HUES48 (cell line): ENCODE measurements around the gene SLC6A17.

Source experiments
- H3K27ac ChIP-seq: one replicate; pipeline ENCODE4 v1.7.0; 2013; ENCODE audit warnings: low read depth, low read length, inconsistent platforms
- H3K27me3 ChIP-seq: 2 replicates; pipeline ENCODE4 v1.6.1; 2013; ENCODE audit warnings: mild to moderate bottlenecking, low read length; ENCODE audit not compliant: control insufficient read depth, insufficient read depth
- H3K36me3 ChIP-seq: 2 replicates; pipeline ENCODE4 v1.6.1; 2013; ENCODE audit warnings: low read length; ENCODE audit not compliant: control insufficient read depth, insufficient read depth
- H3K4me1 ChIP-seq: 2 replicates; pipeline ENCODE4 v1.6.1; 2013; ENCODE audit warnings: mild to moderate bottlenecking, low read length; ENCODE audit not compliant: control insufficient read depth, insufficient read depth
- H3K4me3 ChIP-seq: 2 replicates; pipeline ENCODE4 v1.5.1; 2013; ENCODE audit warnings: mild to moderate bottlenecking, low read depth, low read length
- H3K9ac ChIP-seq: 2 replicates; pipeline ENCODE4 v1.6.1; 2013; ENCODE audit warnings: mild to moderate bottlenecking, low read depth, low read length, moderate library complexity
- H3K9me3 ChIP-seq: 2 replicates; pipeline ENCODE4 v1.6.1; 2013; ENCODE audit warnings: low read length; ENCODE audit not compliant: control insufficient read depth, insufficient read depth

SLC6A17 gene

DNA sequence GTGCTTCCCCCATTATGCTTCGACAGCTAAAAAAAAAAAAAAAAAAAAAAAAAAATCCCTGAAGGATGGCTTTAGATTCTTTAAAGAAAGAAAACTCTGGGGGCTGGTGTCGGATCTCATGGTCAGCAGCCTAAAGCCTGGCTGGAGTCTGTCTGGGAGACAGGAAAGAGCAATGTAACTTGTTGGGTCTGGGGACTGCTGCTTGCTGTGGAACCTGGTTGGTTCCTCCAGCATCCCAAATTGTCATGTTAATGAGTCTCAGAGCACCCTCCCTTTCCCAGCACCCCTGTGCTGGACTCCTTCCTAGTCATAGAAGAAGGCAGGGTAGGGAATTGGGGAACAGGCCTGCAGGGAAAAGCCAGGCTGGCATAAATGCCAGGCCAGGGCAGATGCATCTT is 62.8 kb downstream of the SLC6A17 start:
- Histone ChIP-seq H3K27me3 (peaks cover 20% of the 10 kb centered on the region), H3K9ac (no peak overlapping the region), H3K4me3 (peak overlapping the region; percentile 79; the same call in 1 of the 2 replicates), H3K36me3 (no peaks in the 10 kb centered on the region), H3K4me1 (peaks cover 26% of the 10 kb centered on the region), H3K9me3 (no peaks in the 10 kb centered on the region), H3K27ac (no peak overlapping the region)

DNA sequence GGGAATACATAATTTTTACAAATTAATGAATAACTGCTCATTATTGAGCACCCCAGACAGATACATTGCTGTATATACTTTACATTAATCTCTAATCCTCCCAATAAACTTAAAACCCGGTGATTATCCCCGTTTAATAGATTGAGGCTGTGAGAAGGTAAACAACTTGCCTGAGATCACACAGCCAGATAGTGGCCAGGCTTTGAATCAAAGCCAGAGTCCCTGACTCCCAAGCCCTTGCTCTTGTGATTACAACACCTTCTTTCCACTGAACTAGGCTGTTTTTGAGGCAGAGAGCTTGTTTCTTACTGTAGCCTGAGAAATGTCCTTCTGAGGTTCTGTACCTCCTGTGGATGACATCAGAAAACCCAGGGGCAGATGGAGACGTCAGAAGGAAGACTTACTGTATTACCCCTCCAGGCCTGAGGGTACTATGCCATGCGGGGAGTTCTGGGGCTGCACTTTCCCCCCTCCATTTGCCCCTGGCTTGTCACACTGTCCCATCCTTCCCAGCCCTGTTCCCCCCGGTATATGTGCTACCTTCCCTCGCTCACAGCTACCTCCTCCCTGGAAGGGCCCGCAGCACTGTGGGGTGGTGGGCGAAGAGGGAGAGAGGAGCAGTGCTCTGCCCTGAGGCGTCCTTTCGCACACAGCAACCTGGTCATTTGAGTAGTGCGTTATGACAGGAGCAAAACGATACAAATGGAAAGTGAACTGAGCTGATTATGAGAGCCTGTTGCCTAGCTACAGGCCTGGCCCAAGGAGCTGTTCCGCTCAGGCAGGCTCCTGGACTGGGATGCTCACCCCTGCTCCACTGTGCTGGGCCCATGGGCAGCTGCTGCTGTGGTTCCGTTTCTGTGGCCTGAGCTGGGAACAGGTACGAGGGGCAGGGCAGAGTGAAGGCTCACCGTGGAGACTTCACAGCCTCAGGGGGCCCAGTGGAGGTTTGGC is 64.4 kb downstream of the SLC6A17 start:
- H3K36me3 ChIP-seq: no peaks in the 10 kb centered on the region
- no peaks in the 10 kb centered on the region for H3K9me3 ChIP-seq
- H3K27me3 ChIP-seq: peaks cover 19% of the 10 kb centered on the region
- H3K27ac ChIP-seq: no peak overlapping the region
- peaks cover 17% of the 10 kb centered on the region for H3K4me1 ChIP-seq
- H3K9ac ChIP-seq: no peak overlapping the region
- no peak overlapping the region for H3K4me3 ChIP-seq

DNA sequence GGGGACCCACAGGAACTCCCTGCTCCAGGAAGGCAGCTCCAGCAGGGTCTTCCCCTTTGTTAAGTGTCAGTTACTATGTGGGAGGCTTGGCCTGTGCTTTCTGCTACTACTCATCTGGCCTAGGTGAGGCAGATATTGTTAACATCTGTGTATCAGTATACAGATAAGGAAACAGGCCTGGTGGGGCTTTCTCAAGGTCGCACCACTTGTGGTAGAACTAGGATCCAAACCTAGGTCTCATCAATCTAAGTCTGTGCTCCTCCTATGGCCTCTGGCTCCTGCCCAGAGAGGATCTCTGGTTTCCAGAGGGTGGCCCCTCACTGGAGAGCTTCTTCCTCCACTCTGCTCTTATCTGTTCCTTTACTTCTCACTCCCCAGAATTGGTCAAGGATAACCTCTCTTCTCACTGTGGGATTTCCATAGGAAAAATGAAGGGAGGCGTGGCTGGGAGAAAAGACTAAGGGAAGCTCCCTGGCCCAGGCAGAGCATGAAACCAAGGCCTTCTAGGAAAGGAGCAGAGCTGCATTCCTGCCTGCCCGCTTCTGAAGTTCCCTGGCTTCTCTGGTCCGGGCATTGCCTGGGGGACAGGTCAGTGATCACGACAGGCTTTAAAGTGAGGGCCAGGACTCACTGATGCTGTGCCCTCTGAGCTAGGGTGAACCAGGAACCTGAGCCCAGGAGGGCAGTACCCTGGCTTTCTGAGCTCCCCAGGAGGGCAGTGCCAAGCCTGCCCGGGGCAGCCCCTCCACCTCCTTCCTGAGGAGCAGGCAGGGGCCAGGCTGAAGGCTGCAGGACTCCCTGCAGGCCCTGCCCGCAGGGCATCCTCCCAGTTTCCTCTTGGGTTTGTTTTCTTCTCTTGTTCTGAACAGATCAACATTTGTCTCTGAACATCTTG is 65.6 kb downstream of the SLC6A17 start:
- H3K4me1 ChIP-seq: peaks cover 17% of the 10 kb centered on the region
- H3K27ac ChIP-seq: no peak overlapping the region
- no peak overlapping the region for H3K9ac ChIP-seq
- peaks cover 17% of the 10 kb centered on the region for H3K27me3 ChIP-seq
- no peak overlapping the region for H3K4me3 ChIP-seq
- no peaks in the 10 kb centered on the region for H3K9me3 ChIP-seq
- H3K36me3 ChIP-seq: no peaks in the 10 kb centered on the region

DNA sequence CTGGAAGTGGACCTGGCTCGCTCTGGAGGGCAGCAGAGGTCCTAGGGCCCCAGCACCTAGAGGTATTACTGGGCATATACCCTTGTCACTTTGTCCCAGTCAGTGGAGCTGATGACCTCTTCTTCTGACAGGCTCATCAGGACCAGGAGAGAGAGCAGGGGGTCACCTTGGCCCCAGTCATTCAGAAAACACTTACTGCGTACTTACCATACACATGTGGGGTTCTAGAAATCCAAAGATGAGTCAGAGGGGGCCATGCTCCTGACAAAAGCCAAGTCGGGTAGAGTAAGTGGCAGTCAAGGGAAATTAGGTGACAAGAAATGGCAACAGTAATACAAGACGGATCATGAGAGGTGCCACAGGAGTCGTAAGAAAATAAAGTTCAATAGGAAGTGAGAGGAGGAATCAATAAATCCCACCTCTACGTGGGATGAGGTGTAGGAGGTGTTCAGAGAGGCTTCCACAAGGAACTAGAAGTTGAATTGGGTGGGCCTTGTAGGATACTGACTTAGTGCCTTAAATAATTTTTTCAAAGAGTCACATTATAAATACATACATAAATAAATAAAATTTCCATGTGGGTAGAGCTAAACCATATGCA is 66.7 kb downstream of the SLC6A17 start:
- H3K27me3 ChIP-seq: peaks cover 7% of the 10 kb centered on the region
- no peaks in the 10 kb centered on the region for H3K9me3 ChIP-seq
- H3K27ac ChIP-seq: no peak overlapping the region
- peaks cover 15% of the 10 kb centered on the region for H3K4me1 ChIP-seq
- H3K9ac ChIP-seq: no peak overlapping the region
- H3K36me3 ChIP-seq: no peaks in the 10 kb centered on the region
- no peak overlapping the region for H3K4me3 ChIP-seq

DNA sequence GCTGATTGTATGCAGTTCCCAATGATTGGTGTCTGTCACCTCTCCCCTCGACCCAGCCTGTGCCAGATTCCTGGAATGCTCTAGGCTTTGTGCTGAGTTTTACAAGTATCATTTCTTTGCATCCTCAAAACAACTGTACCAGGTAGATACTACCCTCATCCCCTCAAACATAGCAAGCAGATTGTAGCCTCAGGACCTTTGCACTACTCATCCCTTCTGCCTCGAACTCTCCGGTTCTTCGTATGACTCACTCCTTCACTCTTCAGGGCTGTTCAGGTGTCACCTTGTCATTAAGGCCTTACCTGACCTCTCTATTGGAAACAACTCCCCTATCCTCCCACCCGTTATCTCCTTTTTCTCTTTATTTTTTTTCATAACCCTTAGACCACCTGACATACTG is 67.8 kb downstream of the SLC6A17 start:
- Histone ChIP-seq H3K36me3 (no peaks in the 10 kb centered on the region), H3K4me3 (no peak overlapping the region), H3K9ac (no peak overlapping the region), H3K27ac (no peak overlapping the region), H3K9me3 (no peaks in the 10 kb centered on the region), H3K27me3 (no peaks in the 10 kb centered on the region), H3K4me1 (peaks cover 5% of the 10 kb centered on the region)

DNA sequence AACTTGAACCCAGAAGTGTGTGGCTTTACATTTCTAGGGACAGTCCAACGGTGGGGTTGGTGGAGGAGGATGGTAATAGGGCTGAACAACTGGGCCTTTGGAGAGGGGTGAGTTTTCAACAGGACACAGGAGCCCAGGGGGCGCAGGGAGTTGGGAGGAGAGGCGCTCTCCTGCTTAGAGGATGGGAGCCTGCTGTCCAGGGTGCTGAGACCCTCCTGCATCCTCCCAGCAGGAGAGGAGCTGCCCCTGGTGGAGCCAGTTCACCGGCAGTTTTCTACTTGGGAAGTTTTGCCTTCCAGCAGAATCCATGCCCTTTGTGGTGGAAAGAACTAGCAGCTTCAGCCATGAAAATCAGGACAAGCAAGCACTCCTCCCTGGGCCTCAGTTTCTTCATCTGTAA is 68.4 kb downstream of the SLC6A17 start:
- Histone ChIP-seq H3K4me1 (no peaks in the 10 kb centered on the region), H3K27ac (no peak overlapping the region), H3K4me3 (no peak overlapping the region), H3K9ac (no peak overlapping the region), H3K9me3 (no peaks in the 10 kb centered on the region), H3K36me3 (0 out of 2 replicates have a peak, but pooled peaks cover 5% of the 10 kb centered on the region), H3K27me3 (no peaks in the 10 kb centered on the region)

DNA sequence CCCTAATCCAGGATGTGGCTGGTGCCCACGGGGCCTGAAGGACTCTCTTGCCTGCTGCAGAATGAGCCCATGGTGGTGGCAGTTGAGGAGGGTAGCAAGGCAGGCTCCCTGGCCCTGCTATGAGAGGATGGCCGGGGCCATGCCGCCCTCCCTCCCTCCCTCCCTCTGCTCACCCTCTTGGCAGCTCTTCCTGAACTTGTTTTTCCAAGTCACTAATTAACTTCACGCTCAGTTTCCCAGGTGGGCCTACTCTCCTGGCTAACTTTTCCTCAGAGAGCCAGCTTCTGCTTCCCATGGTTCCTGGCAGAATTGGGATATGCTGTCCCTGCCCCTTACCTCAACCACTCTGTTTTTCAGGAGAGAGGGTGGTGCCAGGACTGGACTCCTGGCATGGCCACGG is 70.0 kb downstream of the SLC6A17 start:
- Histone ChIP-seq H3K9ac (no peak overlapping the region), H3K36me3 (0 out of 2 replicates have a peak, but pooled peaks cover 7% of the 10 kb centered on the region), H3K9me3 (no peaks in the 10 kb centered on the region), H3K27ac (no peak overlapping the region), H3K4me1 (no peaks in the 10 kb centered on the region), H3K4me3 (no peak overlapping the region), H3K27me3 (no peaks in the 10 kb centered on the region)

DNA sequence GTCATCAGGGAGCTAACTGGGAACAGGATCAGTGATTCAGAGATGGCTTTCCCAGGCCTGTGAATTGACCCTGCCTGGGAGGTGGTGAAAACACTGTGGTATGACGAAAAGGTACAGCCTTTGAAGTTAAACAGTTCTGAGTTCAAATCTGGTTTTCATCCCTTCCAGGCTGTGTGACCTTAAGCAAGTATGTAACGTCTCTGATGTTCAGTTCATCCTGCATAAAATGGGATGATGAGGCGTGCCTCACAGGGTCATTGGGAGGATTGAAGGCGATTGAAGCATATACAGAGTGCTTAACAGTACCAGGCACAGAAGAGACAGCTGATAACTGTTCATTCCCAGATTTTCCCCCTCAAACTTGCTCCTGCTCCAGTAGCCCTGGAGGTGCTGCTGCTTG is 70.8 kb downstream of the SLC6A17 start:
- H3K4me3 ChIP-seq: no peak overlapping the region
- H3K9me3 ChIP-seq: no peaks in the 10 kb centered on the region
- 0 out of 2 replicates have a peak, but pooled peaks cover 7% of the 10 kb centered on the region for H3K36me3 ChIP-seq
- H3K4me1 ChIP-seq: no peaks in the 10 kb centered on the region
- no peaks in the 10 kb centered on the region for H3K27me3 ChIP-seq
- no peak overlapping the region for H3K27ac ChIP-seq
- H3K9ac ChIP-seq: no peak overlapping the region

DNA sequence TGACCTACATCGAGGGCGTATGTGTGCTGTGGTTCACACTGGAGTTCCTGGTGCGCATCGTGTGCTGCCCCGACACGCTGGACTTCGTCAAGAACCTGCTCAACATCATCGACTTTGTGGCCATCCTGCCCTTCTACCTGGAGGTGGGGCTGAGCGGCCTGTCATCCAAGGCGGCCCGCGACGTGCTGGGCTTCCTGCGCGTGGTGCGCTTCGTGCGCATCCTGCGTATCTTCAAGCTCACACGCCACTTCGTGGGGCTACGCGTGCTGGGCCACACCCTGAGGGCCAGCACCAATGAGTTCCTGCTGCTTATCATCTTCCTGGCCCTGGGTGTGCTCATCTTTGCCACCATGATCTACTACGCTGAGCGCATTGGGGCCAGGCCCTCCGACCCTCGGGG is 72.8 kb downstream of the SLC6A17 start:
- Histone ChIP-seq H3K9me3 (no peaks in the 10 kb centered on the region), H3K27ac (no peak overlapping the region), H3K4me1 (no peaks in the 10 kb centered on the region), H3K36me3 (0 out of 2 replicates have a peak, but pooled peaks cover 12% of the 10 kb centered on the region), H3K27me3 (no peaks in the 10 kb centered on the region), H3K4me3 (no peak overlapping the region), H3K9ac (no peak overlapping the region)

DNA sequence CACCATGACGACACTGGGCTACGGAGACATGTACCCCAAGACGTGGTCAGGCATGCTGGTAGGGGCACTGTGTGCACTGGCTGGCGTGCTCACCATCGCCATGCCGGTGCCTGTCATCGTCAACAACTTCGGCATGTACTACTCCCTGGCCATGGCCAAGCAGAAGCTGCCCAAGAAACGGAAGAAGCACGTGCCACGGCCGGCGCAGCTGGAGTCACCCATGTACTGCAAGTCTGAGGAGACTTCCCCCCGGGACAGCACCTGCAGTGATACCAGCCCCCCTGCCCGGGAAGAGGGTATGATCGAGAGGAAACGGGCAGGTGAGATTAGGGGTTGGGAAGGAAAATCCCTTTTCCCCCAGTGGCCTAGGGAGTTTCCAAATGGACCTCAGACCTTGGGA is 73.3 kb downstream of the SLC6A17 start:
- Histone ChIP-seq H3K27ac (no peak overlapping the region), H3K4me1 (no peaks in the 10 kb centered on the region), H3K4me3 (no peak overlapping the region), H3K36me3 (0 out of 2 replicates have a peak, but pooled peaks cover 12% of the 10 kb centered on the region), H3K27me3 (no peaks in the 10 kb centered on the region), H3K9me3 (no peaks in the 10 kb centered on the region), H3K9ac (no peak overlapping the region)
